ENCODE data around the gene CD300LG.
"Not testable (repeated sequence)": the region's sequence is repeated elsewhere in the genome, so short reads cannot be mapped to it uniquely, and the experiment has no call there.

The CD300LG gene

GRCh38 chr17:43832976-43833829 is 13.8 kb upstream of the CD300LG start, which contains the start of gene MPP3:
MPP3 (minus strand) TSS chr17:43833146; CDS start chr17:43831906, 1,240 bp downstream.
- no peak for FAIRE-seq
- DNase-seq (ENCODE audit: insufficient read length, low spot score), result peak; percentile 92
- TF ChIP-seq CTCF (IDR thresholded peaks at IDR 0.05; ENCODE audit: insufficient read depth, missing control alignments), result no peak

DNA sequence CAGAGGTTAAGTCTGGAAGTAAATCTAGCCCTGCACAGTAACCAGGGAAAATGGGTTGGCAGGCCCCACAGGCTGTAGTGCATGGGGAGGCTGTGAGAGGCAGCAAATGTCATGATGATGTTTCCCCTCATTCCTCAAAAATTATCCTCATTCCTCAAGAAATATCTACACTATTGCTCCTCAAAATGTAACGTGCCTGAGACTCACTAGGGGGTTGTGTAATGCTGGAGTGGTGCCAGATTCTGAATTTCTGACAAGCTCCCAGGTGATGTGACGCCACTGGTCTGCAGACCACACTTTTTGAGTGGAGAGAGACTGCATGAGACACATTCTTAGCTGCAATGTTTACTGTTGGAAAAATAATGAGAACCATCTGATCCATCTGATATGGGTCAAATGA is 12.9 kb upstream of the CD300LG start:
- DNase-seq (ENCODE audit: insufficient read length, low spot score), result no peak
- FAIRE-seq, result no peak
- TF ChIP-seq CTCF (IDR thresholded peaks at IDR 0.05; ENCODE audit: insufficient read depth, missing control alignments), result no peak

GRCh38 chr17:43839670-43840108 is 7.3 kb upstream of the CD300LG start:
- no peak for TF ChIP-seq CTCF (IDR thresholded peaks at IDR 0.05; ENCODE audit: insufficient read depth, missing control alignments)
- DNase-seq (ENCODE audit: insufficient read length, low spot score), result no peak
- no peak for FAIRE-seq

GRCh38 chr17:43840814-43841213 is 6.2 kb upstream of the CD300LG start:
- no peak for DNase-seq (ENCODE audit: insufficient read length, low spot score)
- TF ChIP-seq CTCF (IDR thresholded peaks at IDR 0.05; ENCODE audit: insufficient read depth, missing control alignments), result peak; percentile 57
- no peak for FAIRE-seq

DNA sequence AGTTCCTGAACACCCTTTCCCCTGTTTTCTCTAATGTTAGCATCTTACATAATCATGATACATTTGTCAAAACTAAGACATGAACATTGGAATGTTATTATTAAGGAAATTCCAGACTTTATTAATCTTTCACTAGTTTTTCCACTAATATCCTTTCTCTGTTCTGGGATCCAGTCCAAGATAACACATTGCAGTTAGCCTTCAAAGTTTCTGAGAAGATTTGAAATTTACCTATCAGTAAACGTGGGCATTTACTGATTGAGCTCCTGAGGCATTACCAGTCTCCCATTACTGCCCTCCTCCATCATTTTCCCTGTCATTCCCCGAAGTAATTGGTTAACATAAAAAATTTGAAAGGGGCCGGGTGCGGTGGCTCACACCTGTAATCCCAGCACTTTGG is 5.7 kb upstream of the CD300LG start:
- no peak for FAIRE-seq
- TF ChIP-seq CTCF (IDR thresholded peaks at IDR 0.05; ENCODE audit: insufficient read depth, missing control alignments), result no peak
- DNase-seq (ENCODE audit: insufficient read length, low spot score), result no peak

- DNase-seq (ENCODE audit: insufficient read length, low spot score); FAIRE-seq: not testable (repeated sequence)
Observed at GRCh38 chr17:43842091-43842974, 4.6 kb upstream of the CD300LG start.

GRCh38 chr17:43842975-43843325 is 4.0 kb upstream of the CD300LG start:
- DNase-seq (ENCODE audit: insufficient read length, low spot score) (no peak), FAIRE-seq (no peak)

More at GRCh38 chr17:43842975-43843325, 4.0 kb upstream of the CD300LG start:
- TF ChIP-seq CTCF (IDR thresholded peaks at IDR 0.05; ENCODE audit: insufficient read depth, missing control alignments), result no peak
